ENCODE measurements around the gene NUAK1.

Gene NUAK1

GRCh38 chr12:106040521-106040920, 98.2 kb downstream of the NUAK1 start:
- no peak overlapping the region for H3K27ac ChIP-seq
- DNase-seq (ENCODE audit: low read depth, low spot score): no peak

DNA sequence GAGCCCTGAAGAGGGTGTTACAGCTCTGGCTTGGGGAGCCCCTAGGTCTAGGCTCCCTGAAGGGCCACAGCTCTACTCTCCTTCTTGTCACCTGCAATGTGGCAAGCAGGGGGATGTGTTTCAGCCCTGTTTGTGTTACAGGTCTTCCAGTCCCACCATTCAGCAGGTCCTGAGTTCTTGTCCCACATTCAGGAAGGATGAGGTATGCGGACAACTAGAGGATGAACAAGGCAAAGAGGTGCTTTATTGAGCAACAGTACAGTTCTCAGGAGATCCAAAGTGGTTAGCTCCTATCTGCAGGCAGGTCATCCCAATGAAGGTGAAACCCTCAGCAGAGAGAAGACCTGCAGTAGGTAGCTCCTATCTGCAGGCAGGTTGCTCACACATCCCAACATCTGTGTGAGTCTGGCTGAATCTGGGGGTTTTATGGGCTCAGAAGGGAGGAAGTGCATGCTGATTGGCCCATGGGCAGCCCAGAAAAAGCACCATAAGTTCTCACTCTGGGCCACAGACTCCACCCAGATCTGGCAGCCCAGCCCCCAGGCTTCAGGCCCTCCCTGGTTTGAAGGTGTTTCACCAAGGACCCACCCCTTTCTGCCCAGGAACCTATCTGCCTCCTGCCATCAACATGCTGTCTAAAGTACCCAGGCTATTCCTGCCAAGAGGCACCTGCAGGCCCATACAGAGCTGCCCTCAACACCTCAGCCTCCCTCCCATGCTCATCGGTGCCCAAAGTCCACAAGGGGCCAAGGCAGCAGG, 98.9 kb downstream of the NUAK1 start:
- H3K27ac ChIP-seq: no peak overlapping the region
- DNase-seq (ENCODE audit: low read depth, low spot score): no peak

- no peak overlapping the region for H3K27ac ChIP-seq
- DNase-seq (ENCODE audit: low read depth, low spot score): no peak
These were observed 99.5 kb downstream of the NUAK1 start for GRCh38 chr12:106039242-106039641.

DNA sequence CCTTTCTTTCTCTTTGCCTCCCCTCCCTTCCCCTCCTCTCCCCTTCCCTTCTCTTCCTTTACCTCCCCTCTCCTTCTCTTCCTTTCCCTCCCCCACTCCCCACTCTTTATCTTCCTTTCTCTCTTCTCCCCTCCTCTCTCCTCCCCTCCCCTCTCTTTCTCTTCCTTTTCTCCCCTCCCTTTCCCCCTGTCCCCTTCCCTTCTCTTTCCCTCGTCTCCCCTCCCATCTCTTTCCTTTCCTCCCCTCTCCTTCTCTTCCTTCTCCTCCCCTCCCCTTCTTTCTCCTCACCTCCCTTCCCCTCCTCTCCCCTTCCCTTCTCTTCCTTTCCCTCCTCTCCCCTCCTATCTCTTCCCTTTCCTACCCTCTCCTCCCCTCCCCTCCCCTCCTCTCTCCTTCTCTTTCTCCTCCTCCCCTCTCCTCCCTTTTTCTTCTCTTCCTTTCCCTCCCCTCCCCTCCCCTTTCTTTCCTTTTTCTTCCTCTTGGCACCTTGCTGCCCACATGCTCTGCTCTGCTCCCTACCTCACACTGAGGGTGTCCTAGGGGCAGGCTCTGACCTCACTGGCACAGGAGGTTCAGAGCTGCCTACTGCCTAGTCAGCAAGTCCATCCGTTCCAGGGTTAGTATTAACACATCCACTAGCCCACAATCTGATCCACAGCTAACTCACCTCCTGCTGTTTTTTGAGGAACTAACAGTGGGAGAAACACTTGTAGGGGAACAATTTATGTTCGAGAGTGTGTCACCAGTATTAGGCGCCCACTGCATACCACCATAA, 101.0 kb downstream of the NUAK1 start:
- H3K27ac ChIP-seq: no peak overlapping the region
- no peak for DNase-seq (ENCODE audit: low read depth, low spot score)

GRCh38 chr12:106035421-106035820, 103.3 kb downstream of the NUAK1 start:
- DNase-seq (ENCODE audit: low read depth, low spot score): no peak
- no peak overlapping the region for H3K27ac ChIP-seq

DNA sequence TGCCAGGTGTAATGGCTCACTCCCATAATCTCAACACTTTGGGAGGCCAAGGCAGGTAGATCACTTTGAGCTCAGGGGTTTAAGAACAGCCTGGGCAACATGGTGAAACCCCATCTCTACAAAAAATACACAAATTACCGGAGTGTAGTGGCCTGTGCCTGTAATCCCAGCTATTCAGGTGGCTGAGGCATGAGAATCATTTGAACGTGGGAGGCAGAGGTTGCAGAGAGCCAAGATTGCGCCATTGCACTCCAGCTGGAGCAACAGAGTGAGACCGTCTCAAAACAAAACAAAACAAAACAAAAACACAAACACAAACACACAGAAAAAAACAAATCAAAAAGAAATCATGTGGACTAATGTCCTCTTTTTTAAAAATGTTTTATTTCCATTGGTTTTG, 104.4 kb downstream of the NUAK1 start:
- no peak overlapping the region for H3K27ac ChIP-seq
- no peak for DNase-seq (ENCODE audit: low read depth, low spot score)

DNA sequence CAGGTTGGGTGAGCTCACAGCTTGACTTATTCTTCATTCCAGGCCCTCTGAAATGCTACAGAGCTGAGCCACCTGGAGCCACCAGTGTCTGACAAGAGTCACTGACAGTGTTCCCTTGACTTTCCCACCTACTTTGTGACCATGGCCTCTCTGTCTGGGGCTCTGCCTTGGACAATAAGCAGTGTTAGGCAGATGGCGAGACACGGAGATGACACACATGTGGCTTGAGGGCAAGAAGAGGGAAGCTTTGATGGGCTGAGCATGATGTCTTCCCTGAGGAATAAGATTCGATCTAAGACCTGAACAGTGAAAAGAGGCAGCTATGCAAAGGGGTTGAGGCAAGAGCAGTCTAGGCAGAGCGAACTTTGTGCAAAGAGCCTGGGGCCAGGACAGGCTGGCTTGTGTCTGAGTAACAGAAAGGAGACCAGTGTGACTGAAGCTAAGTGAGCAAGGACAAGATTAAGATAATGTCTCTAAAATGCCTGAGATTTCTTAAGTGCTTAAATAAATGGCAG, 105.5 kb downstream of the NUAK1 start:
- no peak for DNase-seq (ENCODE audit: low read depth, low spot score)
- H3K27ac ChIP-seq: no peak overlapping the region

DNA sequence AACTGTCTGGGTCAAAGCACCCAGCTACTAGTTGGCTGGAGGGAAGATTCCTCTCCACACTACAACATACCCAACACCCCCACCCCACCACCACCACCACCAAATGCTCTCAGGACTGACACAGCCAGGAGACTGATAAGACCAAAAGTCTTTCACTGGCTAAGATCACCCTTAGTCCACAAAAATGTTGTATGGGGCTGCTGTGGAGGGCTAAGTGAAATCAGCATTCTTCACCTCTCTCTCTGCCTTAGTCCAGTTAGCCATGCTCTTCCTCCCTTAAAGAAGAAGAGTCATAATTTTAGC, 106.2 kb downstream of the NUAK1 start:
- H3K27ac ChIP-seq: no peak overlapping the region
- DNase-seq (ENCODE audit: low read depth, low spot score): no peak

DNA sequence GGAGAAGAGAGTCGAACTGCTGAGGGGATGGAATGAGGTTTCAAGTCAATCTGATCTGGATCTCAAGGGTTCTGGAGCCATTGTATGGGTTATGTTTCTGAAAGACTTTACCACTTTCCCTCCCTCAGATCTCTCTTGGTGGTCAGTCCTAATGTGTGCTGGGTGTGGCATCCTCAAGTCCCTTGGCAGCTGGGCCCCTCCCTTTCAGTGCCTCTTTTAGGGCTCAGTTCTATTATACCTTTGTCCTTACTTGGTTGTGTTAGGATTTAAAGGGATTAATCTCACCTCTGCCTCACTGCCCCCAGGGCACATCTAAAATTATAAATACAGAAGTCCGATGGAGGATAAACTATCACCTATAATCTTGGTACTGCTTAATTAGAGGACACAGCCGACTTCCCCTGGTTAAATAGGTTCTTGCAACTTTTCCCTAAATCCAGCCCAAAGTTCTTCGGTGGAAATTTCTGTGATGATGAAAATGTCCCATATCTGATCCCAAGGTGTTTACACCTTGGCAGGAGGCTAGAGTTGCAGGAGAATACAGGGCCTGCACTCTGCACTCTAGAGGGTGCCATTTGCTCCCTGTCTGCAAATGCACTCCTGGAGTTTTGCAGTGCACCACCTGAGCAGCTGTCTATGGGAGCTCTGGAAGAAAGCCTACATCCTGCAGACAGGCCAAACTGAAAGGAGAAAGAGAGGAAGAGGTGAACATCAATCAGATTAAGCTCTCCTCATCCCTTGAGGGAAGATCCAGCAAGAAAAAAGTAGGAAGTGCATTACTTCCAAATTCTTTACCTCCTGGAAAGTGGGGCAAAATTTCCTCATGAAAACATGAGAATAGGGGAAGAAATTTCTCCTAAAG, 106.8 kb downstream of the NUAK1 start:
- no peak for DNase-seq (ENCODE audit: low read depth, low spot score)
- peak overlapping the region; percentile 84 for H3K27ac ChIP-seq

DNA sequence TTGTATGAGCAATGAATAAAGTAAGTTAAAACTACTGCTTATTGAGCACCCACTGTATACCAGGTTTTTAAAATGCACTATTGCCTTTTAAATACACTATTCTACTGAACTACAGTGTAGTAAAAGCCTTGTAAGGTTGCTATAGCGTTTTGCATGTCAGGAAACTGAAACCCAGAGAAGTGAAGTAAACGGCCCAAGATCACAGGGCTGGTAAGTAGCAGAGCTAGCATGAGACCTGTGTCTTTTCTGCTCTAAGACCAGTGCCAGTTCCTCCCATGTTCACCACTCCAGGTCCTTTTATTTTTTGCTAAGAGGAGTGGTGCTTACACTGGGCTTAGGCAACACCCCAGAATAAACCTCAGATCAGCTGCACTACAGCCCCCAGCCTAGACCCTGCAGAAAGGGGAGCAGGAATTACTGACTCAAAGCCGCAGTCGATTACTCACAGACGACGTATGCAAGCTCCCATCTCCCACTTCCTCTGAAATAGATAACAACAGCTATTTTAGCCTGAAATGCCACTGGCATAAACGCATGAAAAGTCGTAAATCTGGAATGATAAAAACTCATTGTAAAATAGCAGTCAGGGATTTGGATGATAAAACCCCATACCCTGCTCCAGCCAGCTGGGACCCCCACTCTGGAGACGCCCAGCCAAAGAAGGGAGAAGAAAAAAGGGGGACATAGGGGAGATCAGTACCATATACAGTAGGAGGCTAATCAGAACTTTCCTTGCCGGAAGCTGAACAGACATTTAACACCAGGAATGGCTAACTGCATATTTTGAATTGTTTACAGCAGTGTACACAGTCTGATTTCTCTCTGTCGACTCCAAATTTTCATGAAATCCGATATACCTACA, 108.3 kb downstream of the NUAK1 start:
- H3K27ac ChIP-seq: peak overlapping the region; percentile 84

DNA sequence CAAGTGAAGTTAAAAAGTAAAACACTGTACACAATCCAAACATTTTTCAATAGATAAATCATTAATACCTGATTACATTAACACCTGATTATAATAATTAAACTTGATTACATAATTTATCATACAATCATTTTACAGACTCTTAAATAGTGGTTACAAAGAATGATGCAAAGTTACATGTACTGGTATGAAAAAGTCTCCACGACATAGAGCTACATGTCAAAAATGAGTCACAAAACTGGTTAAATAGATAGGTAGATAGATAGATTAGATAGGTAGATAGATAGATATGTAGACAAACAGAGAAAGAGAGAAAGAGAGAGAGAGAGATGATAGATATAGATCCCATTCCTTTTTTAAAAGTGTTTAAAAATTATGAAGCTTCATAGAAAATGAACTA, 109.2 kb downstream of the NUAK1 start:
- H3K27ac ChIP-seq: peak overlapping the region; percentile 84

More for the DNA sequence above, 108.3 kb downstream of the NUAK1 start:
- peak; percentile 40 for DNase-seq (ENCODE audit: low read depth, low spot score)

DNA sequence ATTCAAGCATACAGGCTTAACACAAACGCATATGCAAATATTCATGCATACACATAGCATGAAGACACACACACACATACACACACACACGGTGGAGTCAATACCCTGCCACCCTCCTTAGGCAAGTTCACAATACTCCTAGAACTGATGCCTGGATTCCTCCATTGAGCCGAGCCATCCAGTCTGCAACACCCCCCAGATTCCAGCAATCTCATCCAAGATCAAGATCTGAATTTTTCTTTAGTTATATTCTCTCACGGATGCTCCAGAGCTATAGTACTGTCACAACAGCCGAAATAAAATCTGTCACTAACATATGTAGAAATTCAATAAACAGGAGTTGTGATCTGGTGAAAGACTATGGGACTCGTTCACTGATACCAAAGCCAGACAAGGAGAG, 110.8 kb downstream of the NUAK1 start:
- DNase-seq (ENCODE audit: low read depth, low spot score): no peak
- no peak overlapping the region for H3K27ac ChIP-seq

More for the DNA sequence above, 109.2 kb downstream of the NUAK1 start:
- DNase-seq (ENCODE audit: low read depth, low spot score): no peak

- H3K27ac ChIP-seq: no peak overlapping the region
These were observed 111.5 kb downstream of the NUAK1 start for GRCh38 chr12:106027286-106027685.

GRCh38 chr12:106025129-106025528, 113.6 kb downstream of the NUAK1 start:
- no peak for DNase-seq (ENCODE audit: low read depth, low spot score)
- H3K27ac ChIP-seq: no peak overlapping the region

More at GRCh38 chr12:106027286-106027685, 111.5 kb downstream of the NUAK1 start:
- DNase-seq (ENCODE audit: low read depth, low spot score): no peak

DNA sequence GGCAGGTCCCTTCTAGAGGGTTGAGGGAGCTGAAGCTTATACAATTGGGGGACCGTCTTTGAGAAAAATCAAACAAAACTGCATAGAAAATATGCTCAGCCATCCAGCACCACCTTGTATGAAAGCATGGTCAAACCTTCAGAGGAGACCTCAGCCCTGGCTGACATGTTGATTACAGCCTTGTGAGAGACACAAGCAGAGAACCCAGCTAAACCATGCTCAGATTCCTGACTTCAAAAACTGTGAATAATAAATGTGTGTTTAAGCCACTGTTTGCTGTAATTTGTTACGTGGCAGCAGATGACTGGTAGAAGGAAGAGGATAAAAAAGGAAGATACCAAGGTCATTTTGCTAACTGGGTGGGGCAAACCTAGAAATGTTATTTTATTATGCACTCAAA, 115.7 kb downstream of the NUAK1 start:
- DNase-seq (ENCODE audit: low read depth, low spot score): no peak
- H3K27ac ChIP-seq: no peak overlapping the region

DNA sequence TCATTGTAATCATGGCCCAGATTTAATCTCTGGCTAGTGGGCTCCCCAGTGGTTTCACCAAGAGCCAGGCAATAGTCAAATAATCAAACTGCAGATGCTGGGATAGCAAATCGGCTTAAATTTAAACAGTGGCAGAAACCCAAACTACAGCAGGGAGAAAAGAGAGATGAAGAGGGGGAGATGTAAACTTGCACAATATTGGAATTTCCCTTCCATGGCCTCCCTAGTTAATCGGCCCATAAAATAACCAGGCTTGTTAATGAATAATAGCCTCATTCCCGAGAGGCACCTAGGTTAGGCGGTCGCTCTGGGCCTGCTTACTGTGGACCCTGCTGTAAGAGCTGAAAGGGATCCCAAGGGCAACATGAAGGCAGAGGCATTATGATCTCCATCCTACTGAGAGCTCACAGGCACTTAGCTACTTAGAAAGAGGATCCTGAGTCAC, 116.2 kb downstream of the NUAK1 start:
- H3K27ac ChIP-seq: no peak overlapping the region
- no peak for DNase-seq (ENCODE audit: low read depth, low spot score)

- H3K27ac ChIP-seq: no peak overlapping the region
- no peak for DNase-seq (ENCODE audit: low read depth, low spot score)
These were observed 117.2 kb downstream of the NUAK1 start for GRCh38 chr12:106021516-106021915.

GRCh38 chr12:106020736-106021135, 118.0 kb downstream of the NUAK1 start:
- H3K27ac ChIP-seq: no peak overlapping the region
- DNase-seq (ENCODE audit: low read depth, low spot score): no peak

DNA sequence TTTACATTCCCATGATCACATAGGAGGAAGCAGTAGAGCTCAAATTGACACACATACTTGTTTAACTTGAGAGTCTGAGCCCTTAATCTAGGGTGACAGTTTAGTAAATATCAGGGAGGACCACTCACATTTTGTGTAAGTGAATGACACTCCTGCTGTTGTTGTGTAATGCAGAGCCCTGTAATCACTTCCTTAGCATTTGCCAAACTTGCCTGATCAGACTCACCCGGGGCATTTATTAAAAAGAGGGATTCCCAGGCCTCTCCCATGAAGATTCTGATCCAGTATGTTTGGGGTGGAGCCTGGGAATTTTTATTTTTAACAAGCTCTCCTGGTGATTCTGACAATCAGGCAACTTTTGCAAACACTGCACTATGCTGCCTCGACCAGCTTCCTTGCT, 119.6 kb downstream of the NUAK1 start:
- H3K27ac ChIP-seq: no peak overlapping the region
- no peak for DNase-seq (ENCODE audit: low read depth, low spot score)

GRCh38 chr12:106018286-106018685, 120.5 kb downstream of the NUAK1 start:
- H3K27ac ChIP-seq: no peak overlapping the region
- DNase-seq (ENCODE audit: low read depth, low spot score): no peak
